SW 1271 (cell line): Measurements from ENCODE around the gene SFN.
A peak's percentile ranks its signal among the peaks of the same experiment; 100 is the strongest.
"Not testable (repeated sequence)": the region's sequence is repeated elsewhere in the genome, so short reads cannot be mapped to it uniquely, and the experiment has no call there.

Experiments used
- DNase-seq, 2 experiments: peaks; one replicate each; lab custom pipeline; 2025; lab: John Stamatoyannopoulos, UW

The SFN gene

DNA sequence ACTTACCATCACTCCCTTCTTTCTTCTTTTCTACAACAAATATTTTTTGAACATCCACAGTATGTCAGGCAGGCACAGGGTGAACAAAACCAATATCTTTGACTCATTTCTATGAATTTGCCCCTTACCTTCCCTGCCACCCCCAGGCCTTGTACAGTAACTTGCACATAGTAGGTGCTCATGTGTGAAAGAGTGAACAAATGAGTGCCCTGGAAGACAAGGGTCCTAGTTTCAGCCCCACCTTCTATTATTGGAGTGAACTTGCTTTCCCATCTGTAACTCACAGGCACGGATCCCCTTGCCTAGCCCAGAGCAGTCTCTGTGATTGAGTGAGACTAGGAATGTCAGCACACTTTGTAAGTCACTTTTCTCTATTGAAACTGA, 23.6 kb upstream of the SFN start:
- DNase-seq: no peak

GRCh38 chr1:26839779-26840178, 23.2 kb upstream of the SFN start:
- DNase-seq: no peak

GRCh38 chr1:26844424-26845196, 18.3 kb upstream of the SFN start:
- no peak for DNase-seq

GRCh38 chr1:26847826-26848225, 15.1 kb upstream of the SFN start:
- DNase-seq: not testable (repeated sequence)

DNA sequence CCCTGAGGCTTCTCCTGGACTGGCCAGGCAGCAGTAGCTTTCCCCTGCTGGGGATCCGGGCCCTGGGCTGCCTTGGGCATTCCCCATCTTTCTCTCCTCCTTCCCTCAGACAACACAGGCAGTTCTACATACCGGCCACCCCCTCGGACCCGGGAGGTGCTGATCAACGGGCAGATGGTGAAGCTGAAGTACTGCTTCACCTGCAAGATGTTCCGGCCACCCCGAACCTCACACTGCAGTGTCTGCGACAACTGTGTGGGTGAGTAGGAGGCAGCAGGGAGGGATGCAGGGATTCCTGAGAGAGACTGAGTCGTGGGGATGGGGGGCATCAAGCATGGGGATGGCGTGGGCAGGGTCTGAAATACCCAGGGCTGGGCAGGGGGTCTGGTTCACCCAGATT, 14.4 kb upstream of the SFN start:
- DNase-seq: no peak

GRCh38 chr1:26848941-26849774, 13.8 kb upstream of the SFN start:
- DNase-seq: peak; percentile 37 to 48

GRCh38 chr1:26851106-26851684, 11.8 kb upstream of the SFN start:
- no peak for DNase-seq

- DNase-seq: no peak
Measured at GRCh38 chr1:26852701-26853100, 10.2 kb upstream of the SFN start.

- peak; percentile 43 to 58 for DNase-seq
Measured at GRCh38 chr1:26853156-26853555, 9.8 kb upstream of the SFN start.

- no peak for DNase-seq
Measured at GRCh38 chr1:26853600-26853999, 9.3 kb upstream of the SFN start.

GRCh38 chr1:26854906-26855305, 8.0 kb upstream of the SFN start:
- DNase-seq: no peak

DNA sequence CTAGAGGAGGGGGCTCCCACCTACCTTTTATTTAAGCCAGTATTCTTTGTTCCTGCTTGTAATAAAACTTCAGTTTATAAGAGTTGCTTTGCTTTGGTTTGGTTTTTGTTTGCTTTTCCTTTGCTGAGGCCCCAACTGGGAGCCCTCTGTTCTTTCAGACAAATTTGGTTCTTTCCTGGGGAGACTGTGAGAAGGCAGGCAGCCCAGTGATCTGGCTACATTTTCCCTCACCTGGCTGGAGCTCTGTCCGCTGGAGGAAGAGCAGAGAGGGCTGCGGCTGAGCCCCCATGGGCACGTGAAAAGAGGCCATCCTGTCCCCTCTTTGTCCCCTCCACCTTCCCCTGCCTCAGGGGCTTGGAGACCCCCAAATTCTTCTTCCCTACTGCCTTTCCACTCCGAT, 7.3 kb upstream of the SFN start:
- DNase-seq: no peak

DNA sequence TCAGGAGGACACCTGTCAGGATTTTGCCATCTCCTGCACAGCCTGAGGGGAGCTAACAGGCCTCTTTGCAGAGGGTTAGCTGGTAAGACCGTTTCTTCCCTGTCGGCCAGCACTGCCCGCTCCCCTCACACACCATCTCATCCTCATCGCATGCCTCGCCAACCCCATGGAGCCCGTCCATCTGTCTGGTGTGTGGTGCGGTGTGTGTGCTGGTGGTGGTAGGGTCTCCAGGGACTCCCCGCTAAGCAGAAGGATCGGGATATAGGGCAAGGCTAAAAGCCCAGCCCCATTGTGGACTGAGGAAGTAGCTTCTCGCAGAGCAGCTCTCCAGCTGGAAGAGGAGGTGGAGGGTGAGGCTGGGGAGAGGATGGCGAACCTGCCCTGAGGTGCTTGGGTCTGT, 6.8 kb upstream of the SFN start:
- DNase-seq: no peak

GRCh38 chr1:26856604-26857469, 6.1 kb upstream of the SFN start:
- DNase-seq: no peak

GRCh38 chr1:26857473-26858060, 5.4 kb upstream of the SFN start:
- DNase-seq: no peak

DNA sequence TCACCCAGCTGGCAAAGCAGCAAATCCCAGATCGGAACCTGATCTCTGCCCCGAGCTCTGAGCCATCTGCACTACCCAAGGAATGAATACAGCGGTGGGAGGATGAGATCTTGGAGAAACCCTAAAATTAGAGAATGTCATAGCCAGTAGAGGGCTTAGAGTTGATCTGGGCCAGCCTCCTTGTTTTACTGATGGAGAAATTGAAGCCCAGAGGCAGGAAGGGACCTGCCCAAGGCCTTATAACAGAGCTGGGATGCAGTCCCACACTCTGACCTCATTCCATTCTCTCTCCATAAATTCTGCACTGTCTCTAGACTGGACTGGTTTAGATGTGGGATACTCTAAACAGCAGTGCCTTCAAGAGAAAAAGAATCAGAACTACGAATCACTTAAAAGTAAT, 4.8 kb upstream of the SFN start:
- DNase-seq: no peak

GRCh38 chr1:26858891-26859640, 3.9 kb upstream of the SFN start:
- DNase-seq: no peak

- DNase-seq: peak in 1 of 2 experiments; percentile 16
Measured at GRCh38 chr1:26861286-26861701, 1.7 kb upstream of the SFN start.

- no peak for DNase-seq
Measured at GRCh38 chr1:26861889-26862378, 1.0 kb upstream of the SFN start.

DNA sequence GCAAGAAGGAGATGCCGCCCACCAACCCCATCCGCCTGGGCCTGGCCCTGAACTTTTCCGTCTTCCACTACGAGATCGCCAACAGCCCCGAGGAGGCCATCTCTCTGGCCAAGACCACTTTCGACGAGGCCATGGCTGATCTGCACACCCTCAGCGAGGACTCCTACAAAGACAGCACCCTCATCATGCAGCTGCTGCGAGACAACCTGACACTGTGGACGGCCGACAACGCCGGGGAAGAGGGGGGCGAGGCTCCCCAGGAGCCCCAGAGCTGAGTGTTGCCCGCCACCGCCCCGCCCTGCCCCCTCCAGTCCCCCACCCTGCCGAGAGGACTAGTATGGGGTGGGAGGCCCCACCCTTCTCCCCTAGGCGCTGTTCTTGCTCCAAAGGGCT, 732 bp downstream of the SFN start:
- no peak for DNase-seq
